ENCODE data around the gene SPTBN2. TPM values are rescaled to one million over a fixed set of nuclear protein-coding genes. Genes with fewer than 3 reads are reported as not detected.
A peak's percentile ranks its signal among the peaks of the same experiment; 100 is the strongest.

Gene SPTBN2
- total and polyA plus RNA-seq, 4 donors, result 34.6 to 88.2 (median 74.1) TPM

GRCh38 chr11:66696146-66696545, 32.9 kb downstream of the SPTBN2 start:
- Histone ChIP-seq H3K27ac (ENCODE audit: low read depth, low read length) (no peak overlapping the region), H3K4me1 (ENCODE audit: control insufficient read depth, insufficient read depth, low read length) (peaks cover 9% of the 10 kb centered on the region), H3K36me3 (ENCODE audit: control insufficient read depth, insufficient read depth, low read length) (peaks cover 90% of the 10 kb centered on the region), H3K4me3 (ENCODE audit: low read depth, low read length) (no peak overlapping the region), H3K9me3 (ENCODE audit: control insufficient read depth, insufficient read depth, low read length) (peaks cover 2% of the 10 kb centered on the region), H3K27me3 (ENCODE audit: control insufficient read depth, insufficient read depth, low read length) (no peaks in the 10 kb centered on the region)
- 91% methylated on average over 9 of the region's 9 CpGs for WGBS (ENCODE audit: insufficient coverage)
- no peak for DNase-seq (ENCODE audit: low read depth in 4 of 6, low spot score in 6 of 6)

GRCh38 chr11:66694732-66695207, 34.2 kb downstream of the SPTBN2 start:
- Histone ChIP-seq H3K9me3 (ENCODE audit: control insufficient read depth, insufficient read depth, low read length) (peaks cover 2% of the 10 kb centered on the region), H3K27ac (ENCODE audit: low read depth, low read length) (no peak overlapping the region), H3K27me3 (ENCODE audit: control insufficient read depth, insufficient read depth, low read length) (no peaks in the 10 kb centered on the region), H3K4me1 (ENCODE audit: control insufficient read depth, insufficient read depth, low read length) (peaks cover 9% of the 10 kb centered on the region), H3K4me3 (ENCODE audit: low read depth, low read length) (no peak overlapping the region), H3K36me3 (ENCODE audit: control insufficient read depth, insufficient read depth, low read length) (peaks cover 91% of the 10 kb centered on the region)
- peak; percentile 36 to 91 (median 69) for DNase-seq (ENCODE audit: low read depth in 4 of 6, low spot score in 6 of 6)
- WGBS (ENCODE audit: insufficient coverage), result 18% methylated on average over 6 of the region's 6 CpGs

- Histone ChIP-seq H3K9me3 (ENCODE audit: control insufficient read depth, insufficient read depth, low read length) (no peaks in the 10 kb centered on the region), H3K4me3 (ENCODE audit: low read depth, low read length) (no peak overlapping the region), H3K27ac (ENCODE audit: low read depth, low read length) (no peak overlapping the region), H3K4me1 (ENCODE audit: control insufficient read depth, insufficient read depth, low read length) (peaks cover 9% of the 10 kb centered on the region), H3K27me3 (ENCODE audit: control insufficient read depth, insufficient read depth, low read length) (no peaks in the 10 kb centered on the region), H3K36me3 (ENCODE audit: control insufficient read depth, insufficient read depth, low read length) (peaks cover 91% of the 10 kb centered on the region)
- DNase-seq (ENCODE audit: low read depth in 4 of 6, low spot score in 6 of 6), result no peak
- WGBS (ENCODE audit: insufficient coverage), result 97% methylated on average over 13 of the region's 13 CpGs
These were observed 35.0 kb downstream of the SPTBN2 start for GRCh38 chr11:66694056-66694410.

GRCh38 chr11:66693356-66694055, 35.5 kb downstream of the SPTBN2 start:
- no peaks in the 10 kb centered on the region for H3K9me3 ChIP-seq (ENCODE audit: control insufficient read depth, insufficient read depth, low read length)
- H3K4me1 ChIP-seq (ENCODE audit: control insufficient read depth, insufficient read depth, low read length), result peaks cover 9% of the 10 kb centered on the region
- 96% methylated on average over 14 of the region's 15 CpGs for WGBS (ENCODE audit: insufficient coverage)
- H3K27ac ChIP-seq (ENCODE audit: low read depth, low read length), result no peak overlapping the region
- H3K36me3 ChIP-seq (ENCODE audit: control insufficient read depth, insufficient read depth, low read length), result peaks cover 91% of the 10 kb centered on the region
- no peak for DNase-seq (ENCODE audit: low read depth in 4 of 6, low spot score in 6 of 6)
- no peaks in the 10 kb centered on the region for H3K27me3 ChIP-seq (ENCODE audit: control insufficient read depth, insufficient read depth, low read length)
- H3K4me3 ChIP-seq (ENCODE audit: low read depth, low read length), result no peak overlapping the region

GRCh38 chr11:66692871-66693331, 36.1 kb downstream of the SPTBN2 start:
- no peak overlapping the region for H3K27ac ChIP-seq (ENCODE audit: low read depth, low read length)

GRCh38 chr11:66692446-66692845, 36.6 kb downstream of the SPTBN2 start:
- Histone ChIP-seq H3K36me3 (ENCODE audit: control insufficient read depth, insufficient read depth, low read length) (peaks cover 95% of the 10 kb centered on the region), H3K27me3 (ENCODE audit: control insufficient read depth, insufficient read depth, low read length) (no peaks in the 10 kb centered on the region), H3K27ac (ENCODE audit: low read depth, low read length) (no peak overlapping the region), H3K9me3 (ENCODE audit: control insufficient read depth, insufficient read depth, low read length) (no peaks in the 10 kb centered on the region), H3K4me1 (ENCODE audit: control insufficient read depth, insufficient read depth, low read length) (peaks cover 9% of the 10 kb centered on the region), H3K4me3 (ENCODE audit: low read depth, low read length) (no peak overlapping the region)
- no peak for DNase-seq (ENCODE audit: low read depth in 4 of 6, low spot score in 6 of 6)
- whole genome bisulfite sequencing (ENCODE audit: insufficient coverage), result 97% methylated on average over 18 of the region's 18 CpGs

More at GRCh38 chr11:66692871-66693331, 36.1 kb downstream of the SPTBN2 start:
- DNase-seq (ENCODE audit: low read depth in 4 of 6, low spot score in 6 of 6), result no peak
- Histone ChIP-seq H3K9me3 (ENCODE audit: control insufficient read depth, insufficient read depth, low read length) (no peaks in the 10 kb centered on the region), H3K36me3 (ENCODE audit: control insufficient read depth, insufficient read depth, low read length) (peaks cover 92% of the 10 kb centered on the region), H3K4me1 (ENCODE audit: control insufficient read depth, insufficient read depth, low read length) (peaks cover 9% of the 10 kb centered on the region), H3K27me3 (ENCODE audit: control insufficient read depth, insufficient read depth, low read length) (no peaks in the 10 kb centered on the region), H3K4me3 (ENCODE audit: low read depth, low read length) (no peak overlapping the region)
- WGBS (ENCODE audit: insufficient coverage), result 94% methylated on average over 20 of the region's 20 CpGs

GRCh38 chr11:66691311-66691980, 37.6 kb downstream of the SPTBN2 start:
- no peak for DNase-seq (ENCODE audit: low read depth in 4 of 6, low spot score in 6 of 6)
- no peak overlapping the region for H3K27ac ChIP-seq (ENCODE audit: low read depth, low read length)
- H3K36me3 ChIP-seq (ENCODE audit: control insufficient read depth, insufficient read depth, low read length), result peaks cover 95% of the 10 kb centered on the region

GRCh38 chr11:66689661-66690590, 39.1 kb downstream of the SPTBN2 start:
- Histone ChIP-seq H3K4me3 (ENCODE audit: low read depth, low read length) (no peak overlapping the region), H3K36me3 (ENCODE audit: control insufficient read depth, insufficient read depth, low read length) (peaks cover 95% of the 10 kb centered on the region), H3K27ac (ENCODE audit: low read depth, low read length) (no peak overlapping the region), H3K4me1 (ENCODE audit: control insufficient read depth, insufficient read depth, low read length) (peaks cover 7% of the 10 kb centered on the region), H3K9me3 (ENCODE audit: control insufficient read depth, insufficient read depth, low read length) (no peaks in the 10 kb centered on the region), H3K27me3 (ENCODE audit: control insufficient read depth, insufficient read depth, low read length) (no peaks in the 10 kb centered on the region)
- WGBS (ENCODE audit: insufficient coverage), result 94% methylated on average over 32 of the region's 32 CpGs
- DNase-seq (ENCODE audit: low read depth in 4 of 6, low spot score in 6 of 6), result no peak

More at GRCh38 chr11:66691311-66691980, 37.6 kb downstream of the SPTBN2 start:
- 90% methylated on average over 27 of the region's 38 CpGs for WGBS (ENCODE audit: insufficient coverage)
- no peak overlapping the region for H3K4me3 ChIP-seq (ENCODE audit: low read depth, low read length)
- H3K4me1 ChIP-seq (ENCODE audit: control insufficient read depth, insufficient read depth, low read length), result peaks cover 9% of the 10 kb centered on the region
- H3K9me3 ChIP-seq (ENCODE audit: control insufficient read depth, insufficient read depth, low read length), result no peaks in the 10 kb centered on the region
- no peaks in the 10 kb centered on the region for H3K27me3 ChIP-seq (ENCODE audit: control insufficient read depth, insufficient read depth, low read length)

All from spinal cord (tissue), 10 donors.